Panc1 (cell line): ENCODE data around the gene THAP12.

ENCODE experiments used
- CTCF ChIP-seq: fragments of 450-650 bp; IDR thresholded peaks from 2 replicates; pipeline ENCODE4 v1.5.1; 2017; ENCODE audit warnings: mild to moderate bottlenecking
- POLR2AphosphoS5 ChIP-seq: IDR thresholded peaks from 2 replicates; pipeline ENCODE4 v1.6.1; 2012; ENCODE audit warnings: mild to moderate bottlenecking, low read depth, low read length, moderate library complexity
- SIN3A ChIP-seq: IDR thresholded peaks from 2 replicates; pipeline ENCODE4 v1.6.1; 2012; ENCODE audit warnings: low read depth, mild to moderate bottlenecking, low read length, moderate library complexity, borderline replicate concordance; ENCODE audit not compliant: insufficient read depth
- TCF7L2 ChIP-seq: IDR thresholded peaks from 2 replicates; pipeline ENCODE4 v1.6.1; 2011; ENCODE audit warnings: mild to moderate bottlenecking, low read depth, low read length, inconsistent platforms

GRCh38 chr11:76317296-76317695 is 63.6 kb downstream of the THAP12 start:
- TF ChIP-seq CTCF = no peak
- TF ChIP-seq TCF7L2 = no peak
- TF ChIP-seq SIN3A = no peak
- no peak for TF ChIP-seq POLR2AphosphoS5
